Progenitor cell of endocrine pancreas (in vitro differentiated cells): ENCODE data around the gene GSG1L. TPM values are rescaled to one million over a fixed set of nuclear protein-coding genes. Genes with fewer than 3 reads are reported as not detected.

ENCODE experiments used
- DNase-seq: peaks from one replicate; pipeline ENCODE4 v3.0.0; 2021; ENCODE audit warnings: low spot score; ENCODE audit not compliant: unreplicated experiment
- H3K27ac Mint-ChIP-seq: 2 replicates; pipeline ENCODE4 v1.8.0; 2021; ENCODE audit warnings: mild to moderate bottlenecking, moderate library complexity, mixed read lengths
- H3K27me3 Mint-ChIP-seq: 2 replicates; pipeline ENCODE4 v1.8.0; 2021; ENCODE audit warnings: mixed read lengths
- H3K36me3 Mint-ChIP-seq: 2 replicates; pipeline ENCODE4 v1.8.0; 2022; ENCODE audit warnings: mixed read lengths; ENCODE audit not compliant: insufficient read depth
- H3K4me1 Mint-ChIP-seq: 2 replicates; pipeline ENCODE4 v1.8.0; 2021; ENCODE audit warnings: low read depth, mixed read lengths
- H3K4me3 Mint-ChIP-seq: 2 replicates; pipeline ENCODE4 v1.8.0; 2021; ENCODE audit warnings: low read depth, mild to moderate bottlenecking, moderate library complexity, mixed read lengths
- H3K9me3 Mint-ChIP-seq: 2 replicates; pipeline ENCODE4 v1.8.0; 2021; ENCODE audit warnings: low read depth, mixed read lengths
- total RNA-seq: library from RNA; stranded (reverse); gene quantifications from 2 replicates; pipeline ENCODE4 v1.2.1, GENCODE V29; 2021
- TF ChIP-seq, protein P1 (sequence below): fragments of 200-600 bp; sonication (generic); IDR thresholded peaks from one replicate; pipeline ENCODE4 v1.5.0; 2021; ENCODE audit warnings: antibody characterized with exemption, mild to moderate bottlenecking; ENCODE audit not compliant: unreplicated experiment

GSG1L gene
- total RNA-seq, 1 donor from 2014 or later = 0.17 TPM

- TF ChIP-seq, protein P1, sequence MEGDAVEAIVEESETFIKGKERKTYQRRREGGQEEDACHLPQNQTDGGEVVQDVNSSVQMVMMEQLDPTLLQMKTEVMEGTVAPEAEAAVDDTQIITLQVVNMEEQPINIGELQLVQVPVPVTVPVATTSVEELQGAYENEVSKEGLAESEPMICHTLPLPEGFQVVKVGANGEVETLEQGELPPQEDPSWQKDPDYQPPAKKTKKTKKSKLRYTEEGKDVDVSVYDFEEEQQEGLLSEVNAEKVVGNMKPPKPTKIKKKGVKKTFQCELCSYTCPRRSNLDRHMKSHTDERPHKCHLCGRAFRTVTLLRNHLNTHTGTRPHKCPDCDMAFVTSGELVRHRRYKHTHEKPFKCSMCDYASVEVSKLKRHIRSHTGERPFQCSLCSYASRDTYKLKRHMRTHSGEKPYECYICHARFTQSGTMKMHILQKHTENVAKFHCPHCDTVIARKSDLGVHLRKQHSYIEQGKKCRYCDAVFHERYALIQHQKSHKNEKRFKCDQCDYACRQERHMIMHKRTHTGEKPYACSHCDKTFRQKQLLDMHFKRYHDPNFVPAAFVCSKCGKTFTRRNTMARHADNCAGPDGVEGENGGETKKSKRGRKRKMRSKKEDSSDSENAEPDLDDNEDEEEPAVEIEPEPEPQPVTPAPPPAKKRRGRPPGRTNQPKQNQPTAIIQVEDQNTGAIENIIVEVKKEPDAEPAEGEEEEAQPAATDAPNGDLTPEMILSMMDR = no peak
- Mint-ChIP-seq H3K9me3 (no peaks in the 10 kb centered on the region), H3K4me1 (no peaks in the 10 kb centered on the region), H3K4me3 (no peak overlapping the region), H3K27me3 (peaks cover 25% of the 10 kb centered on the region), H3K36me3 (no peaks in the 10 kb centered on the region), H3K27ac (no peak overlapping the region)
- no peak for DNase-seq
Observed at GRCh38 chr16:27965801-27966200, 97.7 kb downstream of the GSG1L start.

GRCh38 chr16:27963471-27963965 lies 100.0 kb downstream of the GSG1L start:
- no peaks in the 10 kb centered on the region for H3K9me3 Mint-ChIP-seq
- H3K4me3 Mint-ChIP-seq = no peak overlapping the region

GRCh38 chr16:27962197-27962596 lies 101.3 kb downstream of the GSG1L start:
- Mint-ChIP-seq H3K36me3 (no peaks in the 10 kb centered on the region), H3K27ac (no peak overlapping the region), H3K9me3 (peaks cover 5% of the 10 kb centered on the region), H3K4me3 (no peak overlapping the region), H3K4me1 (no peaks in the 10 kb centered on the region), H3K27me3 (peaks cover 27% of the 10 kb centered on the region)
- TF ChIP-seq, protein P1 = no peak
- no peak for DNase-seq

More at GRCh38 chr16:27963471-27963965, 100.0 kb downstream of the GSG1L start:
- TF ChIP-seq, protein P1 = no peak
- no peak for DNase-seq
- Mint-ChIP-seq H3K27ac (no peak overlapping the region), H3K27me3 (peaks cover 23% of the 10 kb centered on the region), H3K36me3 (no peaks in the 10 kb centered on the region), H3K4me1 (no peaks in the 10 kb centered on the region)

DNA sequence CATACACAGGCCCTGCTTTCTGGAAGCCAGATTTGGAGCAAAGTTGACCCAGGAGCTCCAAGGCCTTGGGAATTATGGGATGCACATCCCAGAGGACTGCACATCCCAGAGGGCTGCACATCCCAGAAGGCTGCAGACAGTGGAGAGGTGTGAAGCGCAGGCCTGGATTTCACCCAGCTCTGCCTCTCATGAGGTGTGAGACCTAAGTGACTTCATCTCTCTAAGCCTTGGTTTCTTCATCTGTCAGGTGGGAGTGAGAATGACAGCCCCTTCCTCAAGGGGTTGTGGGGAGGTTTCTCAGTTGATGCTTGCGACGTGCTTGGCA lies 102.3 kb downstream of the GSG1L start:
- no peak for DNase-seq
- Mint-ChIP-seq H3K27ac (no peak overlapping the region), H3K36me3 (no peaks in the 10 kb centered on the region), H3K27me3 (peaks cover 22% of the 10 kb centered on the region), H3K4me1 (no peaks in the 10 kb centered on the region), H3K4me3 (no peak overlapping the region), H3K9me3 (peaks cover 5% of the 10 kb centered on the region)
- TF ChIP-seq, protein P1 = no peak

GRCh38 chr16:27960619-27961295 lies 102.8 kb downstream of the GSG1L start:
- Mint-ChIP-seq H3K27ac (no peak overlapping the region), H3K27me3 (peaks cover 18% of the 10 kb centered on the region), H3K36me3 (no peaks in the 10 kb centered on the region)

More at GRCh38 chr16:27960619-27961295, 102.8 kb downstream of the GSG1L start:
- TF ChIP-seq, protein P1 = no peak
- DNase-seq = no peak
- no peaks in the 10 kb centered on the region for H3K4me1 Mint-ChIP-seq
- peaks cover 5% of the 10 kb centered on the region for H3K9me3 Mint-ChIP-seq
- H3K4me3 Mint-ChIP-seq = no peak overlapping the region
